Right renal pelvis (tissue), 4 donors: ENCODE measurements around the gene DOHH. TPM values are rescaled to one million over a fixed set of nuclear protein-coding genes. Genes with fewer than 3 reads are reported as not detected.

Source experiments
- DNase-seq, 4 donors: peaks; one replicate each; pipeline ENCODE4 v3.0.0-alpha.2; 2013; ENCODE audit warnings: low read depth in 4 of 4, low spot score in 3 of 4, missing footprints in 1 of 4
- polyA plus RNA-seq, 4 donors: library from polyadenylated mRNA; unstranded; fragments of 120-200 nt; gene quantifications; one replicate each; pipeline ENCODE4 v1.2.1, GENCODE V29; 2013; ENCODE audit not compliant: insufficient read length in 4 of 4

Gene DOHH, protein sequence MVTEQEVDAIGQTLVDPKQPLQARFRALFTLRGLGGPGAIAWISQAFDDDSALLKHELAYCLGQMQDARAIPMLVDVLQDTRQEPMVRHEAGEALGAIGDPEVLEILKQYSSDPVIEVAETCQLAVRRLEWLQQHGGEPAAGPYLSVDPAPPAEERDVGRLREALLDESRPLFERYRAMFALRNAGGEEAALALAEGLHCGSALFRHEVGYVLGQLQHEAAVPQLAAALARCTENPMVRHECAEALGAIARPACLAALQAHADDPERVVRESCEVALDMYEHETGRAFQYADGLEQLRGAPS
- 10 to 100 TPM in 1 of 4 donors, 1 to 10 TPM in 3; 5.4 to 12.6 (median 6.5) TPM for polyA plus RNA-seq

GRCh38 chr19:3500429-3501101 is at the start of gene DOHH:
Gene DOHH, minus strand, starts transcription at chr19:3500674. Its CDS starts 3,860 bp downstream, at chr19:3496814.
- DNase-seq: peak; percentile 94 to 99 (median 94)

GRCh38 chr19:3549816-3550215 is 49.3 kb upstream of the DOHH start:
- no peak for DNase-seq

DNA sequence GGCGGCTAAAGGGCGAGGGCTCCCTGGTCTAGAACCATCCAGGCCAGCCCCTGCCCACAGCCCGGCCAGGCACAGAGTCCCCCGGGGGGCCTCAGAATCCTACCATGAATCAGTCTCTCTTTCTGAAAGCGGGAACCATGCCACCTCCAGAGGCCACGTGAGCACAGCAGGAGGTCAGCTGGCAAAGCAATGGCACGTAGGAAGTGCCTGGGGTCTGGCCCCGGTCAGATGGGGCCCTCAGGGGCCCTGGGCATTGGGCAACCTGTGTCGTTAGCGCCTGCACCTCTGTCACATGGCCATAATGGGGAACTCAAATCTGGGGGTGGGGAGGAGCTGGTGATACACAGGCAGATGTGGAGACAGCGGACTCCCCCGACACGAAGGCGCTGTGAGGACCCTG is 48.1 kb upstream of the DOHH start:
- DNase-seq: no peak

DNA sequence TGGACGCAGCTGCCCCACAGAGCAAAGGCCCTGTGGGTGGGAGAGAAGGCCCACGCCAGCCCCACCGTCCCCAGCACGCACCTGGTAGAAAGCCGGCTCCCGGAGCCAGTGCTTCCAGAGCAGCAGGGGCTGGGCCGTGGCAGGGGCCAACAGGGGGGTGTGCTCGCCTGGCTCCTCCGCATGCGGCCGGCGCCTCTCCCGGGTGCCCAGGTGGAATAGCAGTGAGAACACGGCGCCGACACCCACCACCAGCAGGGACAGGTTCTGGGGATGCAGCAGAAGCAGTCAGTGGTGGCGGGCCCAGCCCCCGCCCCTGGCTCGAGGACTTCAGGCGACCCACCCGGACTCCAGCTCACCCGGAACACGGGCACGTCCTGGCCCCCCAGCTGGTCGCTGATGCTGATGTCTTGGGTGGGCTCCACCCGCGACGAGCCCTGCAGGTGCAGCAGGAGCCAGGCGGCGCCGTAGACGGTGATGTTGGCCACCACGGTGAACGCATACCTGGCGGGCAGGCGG is 47.4 kb upstream of the DOHH start:
- DNase-seq: no peak

GRCh38 chr19:3547301-3547731 is 46.8 kb upstream of the DOHH start:
- no peak for DNase-seq

DNA sequence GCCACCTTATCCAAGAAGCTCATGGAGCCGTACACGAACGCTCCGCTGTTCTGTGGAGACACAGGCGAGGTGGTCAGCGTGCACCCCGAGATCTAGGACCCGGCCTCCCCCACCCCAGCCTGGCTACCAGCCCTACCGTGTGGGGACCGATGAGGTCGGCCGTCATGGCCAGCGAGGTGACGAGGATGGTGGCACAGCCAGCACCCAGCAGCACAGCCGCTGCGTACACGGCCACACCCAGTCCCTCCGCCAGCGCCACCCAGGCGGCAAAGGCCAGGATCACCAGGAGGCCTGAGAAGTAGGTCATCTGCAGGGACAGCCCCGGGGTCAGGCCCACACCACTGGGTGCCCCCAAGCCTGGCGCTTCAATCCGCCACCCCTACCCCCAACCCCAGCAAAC is 45.6 kb upstream of the DOHH start:
- DNase-seq: no peak

DNA sequence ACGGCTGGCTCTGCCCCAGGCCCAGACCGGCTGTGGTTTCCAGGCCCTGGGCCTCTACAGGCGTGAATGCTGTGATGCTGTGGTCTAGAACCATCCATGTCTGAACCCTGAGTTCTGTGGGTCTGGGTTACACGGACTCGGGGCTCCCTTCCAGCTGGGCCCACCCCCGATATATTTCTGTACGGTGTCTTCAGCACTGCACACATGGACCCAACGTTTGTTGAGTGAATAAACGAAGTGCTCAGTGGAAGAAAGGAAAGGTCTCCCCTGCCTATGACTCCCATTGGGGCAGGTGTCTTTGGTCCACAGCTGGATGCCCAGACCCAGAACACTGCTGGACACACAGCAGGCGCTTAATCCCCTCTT is 45.2 kb upstream of the DOHH start:
- DNase-seq: no peak

DNA sequence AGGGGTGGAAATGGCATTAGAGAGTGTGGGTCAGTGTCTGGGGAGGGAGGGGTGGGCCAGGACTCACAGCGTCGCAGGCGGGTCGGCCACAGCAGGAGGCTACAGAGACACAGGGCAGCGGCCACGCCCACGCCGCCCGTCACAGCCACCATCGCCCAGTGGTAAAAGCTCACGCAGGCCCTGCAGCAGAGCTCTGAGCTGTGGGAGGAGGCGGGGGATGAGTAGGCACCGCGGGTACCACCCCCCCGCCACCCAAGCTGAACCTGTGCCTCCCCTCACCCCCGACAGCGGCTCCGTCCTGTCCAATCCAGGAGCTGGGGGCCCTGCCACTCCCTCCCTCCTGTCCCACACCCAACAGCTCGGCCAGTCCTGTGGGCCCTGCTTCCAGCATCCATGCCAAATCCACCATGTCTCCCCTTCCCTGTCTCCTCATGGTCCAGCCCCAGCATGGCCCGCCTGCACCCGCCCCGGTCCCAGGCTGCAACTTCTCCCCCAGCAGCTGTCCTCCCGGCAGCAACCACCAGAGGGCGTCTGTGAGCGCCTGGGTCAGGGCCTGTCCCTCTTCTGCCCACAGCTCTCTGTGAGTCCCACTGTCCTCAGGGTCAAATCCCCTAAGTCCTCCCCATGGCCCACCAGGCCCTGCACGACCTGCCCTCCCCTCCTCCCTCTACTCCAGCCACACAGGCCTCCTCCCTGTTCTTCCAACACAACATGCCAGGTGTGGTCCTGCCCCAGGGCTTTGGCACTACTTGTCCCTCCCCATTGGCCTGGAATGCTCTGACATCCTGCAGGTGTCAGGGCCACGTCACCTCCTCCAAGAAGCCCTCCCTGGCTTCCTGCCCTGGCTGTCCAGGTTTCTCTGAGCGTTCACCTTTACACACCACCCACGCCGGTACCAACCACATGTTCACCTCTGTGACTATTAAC is 44.5 kb upstream of the DOHH start:
- DNase-seq: no peak

DNA sequence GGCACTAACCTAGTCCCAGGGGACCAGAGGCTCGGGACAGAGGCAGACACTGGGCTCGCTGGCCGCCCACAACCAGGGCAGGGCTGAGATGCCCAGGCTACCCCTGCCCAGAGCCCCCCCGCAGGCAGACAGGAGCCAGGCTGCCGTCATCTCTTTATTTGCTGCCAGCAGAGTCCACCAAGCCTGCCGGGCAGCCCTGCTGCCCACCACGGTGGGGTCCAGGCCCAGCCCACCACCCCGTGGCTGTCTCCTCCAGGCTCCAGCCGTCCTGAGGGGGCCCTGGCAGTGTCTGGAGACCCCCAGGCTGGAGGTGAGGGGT is 43.5 kb upstream of the DOHH start:
- DNase-seq: no peak

GRCh38 chr19:3543150-3544057 is 42.9 kb upstream of the DOHH start:
- no peak for DNase-seq

- DNase-seq: no peak
Observed at GRCh38 chr19:3539756-3540118, 39.3 kb upstream of the DOHH start.

DNA sequence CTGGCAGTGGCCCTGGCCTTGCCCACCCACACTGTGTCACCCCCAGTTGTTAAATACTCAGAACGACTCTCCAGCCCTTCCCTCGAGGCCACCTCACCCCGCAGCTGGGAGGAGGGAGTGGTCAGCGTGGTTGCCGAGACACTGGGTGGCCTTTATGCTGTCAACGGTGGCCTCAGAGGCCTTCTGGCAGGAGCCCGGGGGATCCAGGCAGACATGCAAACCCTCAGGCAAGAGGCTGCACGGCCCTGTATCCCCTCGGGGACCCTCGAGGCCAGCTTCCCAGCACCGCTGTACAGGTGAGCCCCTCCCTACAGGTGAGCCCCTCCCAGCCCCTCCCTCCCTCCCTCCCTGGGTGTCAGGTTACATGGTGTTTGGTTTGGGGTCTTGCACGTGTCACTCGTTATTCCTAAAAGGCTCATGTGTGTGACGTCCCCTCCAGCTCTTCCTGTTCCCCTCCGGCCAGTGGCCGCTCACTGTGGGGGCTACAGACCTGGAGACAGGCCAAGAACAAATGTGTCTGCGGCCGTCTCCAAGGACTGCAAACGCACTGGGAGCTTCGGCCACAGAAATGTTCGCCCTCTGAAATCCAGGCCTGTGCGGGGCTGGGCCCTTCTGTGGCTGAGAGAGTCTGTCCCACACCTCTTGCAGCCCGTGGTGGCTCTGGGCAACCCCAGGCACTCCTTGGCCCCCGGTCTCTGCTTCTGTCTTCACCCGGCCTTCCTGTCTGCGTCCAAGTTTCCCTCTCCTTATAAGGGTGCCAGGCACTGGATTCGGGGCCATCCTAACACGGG is 38.7 kb upstream of the DOHH start, which contains the start of gene TEKTIP1:
Gene TEKTIP1, plus strand, starts transcription at position 210 of the 791 bp plus-strand sequence. Its CDS starts 4 bp downstream, at position 214.
- no peak for DNase-seq

DNA sequence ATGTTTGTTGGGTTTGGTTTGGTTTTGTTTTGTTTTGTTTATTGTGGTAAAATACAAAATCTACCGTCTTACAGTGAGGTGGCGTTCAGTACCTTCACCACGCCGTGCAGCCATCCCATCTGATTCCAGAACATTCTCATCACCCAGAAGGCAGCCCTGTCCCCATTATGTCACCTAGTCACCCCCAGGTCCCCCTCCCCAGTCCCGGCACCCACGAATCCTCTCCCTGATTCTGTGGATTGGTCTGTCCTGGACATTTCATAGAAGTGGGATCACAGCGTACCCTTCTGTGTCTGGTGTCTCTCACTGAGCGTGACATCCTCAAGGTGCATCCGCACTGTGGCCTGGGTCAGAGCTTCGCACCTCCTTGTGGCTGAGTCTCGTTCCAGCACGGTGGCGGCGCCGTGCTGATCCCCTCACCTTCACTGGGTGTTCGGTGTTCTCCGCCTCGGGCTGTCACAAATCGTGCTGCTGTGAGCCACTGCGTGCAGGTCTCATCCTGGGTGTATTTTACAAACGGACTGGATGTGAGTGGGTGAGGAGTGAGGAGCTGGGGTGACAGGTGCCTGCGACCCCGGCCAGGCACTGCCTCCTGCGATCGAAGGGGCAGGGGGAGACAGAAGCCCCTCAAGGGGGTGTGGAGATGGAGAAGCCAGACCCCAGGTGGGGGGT is 37.9 kb upstream of the DOHH start:
- no peak for DNase-seq

DNA sequence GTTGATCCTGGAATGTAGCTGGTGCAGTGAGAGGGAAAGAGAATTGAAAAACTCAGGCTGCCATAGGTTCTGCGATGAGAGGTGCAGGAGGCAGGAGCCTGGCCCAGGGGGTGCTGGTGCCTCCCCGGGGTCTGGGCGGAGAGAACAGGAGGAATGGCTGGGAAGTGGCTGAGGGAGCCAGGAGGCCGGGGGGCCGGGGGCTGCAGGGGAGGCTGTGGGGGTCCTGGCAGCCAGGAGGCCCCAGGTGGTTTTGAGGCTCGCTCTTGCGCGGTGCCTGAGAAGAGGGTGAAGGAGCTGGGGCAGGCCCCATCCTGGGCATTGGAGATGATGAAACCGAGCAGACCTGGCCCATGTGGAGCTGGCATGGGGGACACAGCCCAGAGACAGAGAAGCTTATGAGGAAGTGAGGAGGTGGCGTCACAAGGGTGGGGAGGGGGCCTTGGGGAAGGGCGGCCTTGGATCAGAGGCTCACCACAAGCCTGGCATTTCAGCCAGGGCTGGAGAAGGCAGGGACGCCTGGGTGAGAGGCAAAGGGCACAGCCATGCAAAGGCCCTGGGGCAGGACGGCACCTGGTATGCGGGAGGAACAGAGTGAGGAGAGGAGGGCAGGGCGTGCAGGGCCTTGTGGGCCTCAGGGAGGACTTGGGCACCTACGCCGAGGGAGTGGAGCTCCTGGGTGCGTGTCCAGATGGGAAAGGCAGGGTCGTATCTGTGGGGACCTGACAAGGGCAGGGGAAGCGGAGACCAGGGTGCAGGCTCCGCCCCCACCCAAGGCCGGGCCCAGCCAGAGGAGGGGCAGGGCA is 37.2 kb upstream of the DOHH start:
- DNase-seq: no peak

GRCh38 chr19:3537101-3537437 is 36.6 kb upstream of the DOHH start:
- no peak for DNase-seq

DNA sequence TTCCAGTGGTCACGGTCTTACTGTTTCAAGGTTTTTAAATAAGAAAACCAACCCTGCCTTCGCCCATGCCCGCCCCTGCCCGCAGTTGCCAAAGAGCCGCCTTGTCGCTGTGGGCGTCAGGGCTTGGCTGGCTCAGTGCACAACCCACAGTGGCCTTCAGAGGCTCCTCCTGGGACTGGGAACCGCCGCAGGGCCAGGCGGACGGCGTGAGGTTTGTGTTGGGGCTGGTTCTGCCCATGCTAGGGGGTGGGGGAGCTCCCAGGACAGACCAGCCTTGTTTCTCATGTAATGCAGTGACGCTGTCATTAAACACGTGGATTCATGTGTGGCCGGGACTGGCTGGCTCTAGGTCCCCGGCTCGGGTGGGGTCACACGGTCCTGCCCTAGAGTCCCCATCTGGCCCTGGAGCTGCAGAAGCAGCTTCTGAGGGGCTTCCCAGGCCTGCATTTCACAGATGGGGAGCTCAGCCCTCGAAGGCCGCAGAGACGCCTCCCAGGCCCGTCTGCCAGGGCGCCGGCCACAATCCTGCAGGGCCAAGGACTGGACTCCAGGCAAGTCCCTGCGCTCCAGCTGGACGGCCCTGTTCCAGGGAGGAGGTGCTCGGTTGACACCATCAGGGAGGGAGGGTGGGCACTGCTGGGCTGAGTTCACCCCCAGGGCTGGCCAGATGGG is 36.1 kb upstream of the DOHH start:
- no peak for DNase-seq

GRCh38 chr19:3535981-3536380 is 35.5 kb upstream of the DOHH start:
- DNase-seq: no peak
